Activated B cell treated with CpG ODN at 0.5 μM for 24 hours (primary cell): ENCODE results near the gene LPIN1. TPM values are rescaled to one million over a fixed set of nuclear protein-coding genes. Genes with fewer than 3 reads are reported as not detected.

Experiments
- ATAC-seq: fragments of 200-7000 bp; cut with Tn5 transposase; one replicate; pipeline ENCODE4 v1.10.0; 2021; ENCODE audit warnings: low read depth, mild to moderate bottlenecking, moderate library complexity
- CTCF ChIA-PET: fragments of 350-600 bp; sonication (Branson Sonifier 250); formaldehyde crosslinking; loops from one replicate; lab custom pipeline; 2021; ENCODE audit warnings: antibody characterized with exemption; lab: Charles Lee
- POLR2A ChIA-PET: fragments of 350-600 bp; sonication (Branson Sonifier 250); formaldehyde crosslinking; loops from one replicate; lab custom pipeline; 2021; ENCODE audit warnings: antibody characterized with exemption; lab: Charles Lee
- DNase-seq: peaks from one replicate; pipeline ENCODE4 v3.0.0; 2022
- H3K27ac Mint-ChIP-seq: one replicate; pipeline ENCODE4 v1.8.0; 2020; ENCODE audit warnings: mixed read lengths
- H3K27me3 Mint-ChIP-seq: one replicate; pipeline ENCODE4 v1.8.0; 2021; ENCODE audit warnings: mixed read lengths
- H3K36me3 Mint-ChIP-seq: one replicate; pipeline ENCODE4 v1.8.0; 2021; ENCODE audit warnings: low read depth, mixed read lengths
- H3K4me1 Mint-ChIP-seq: one replicate; pipeline ENCODE4 v1.8.0; 2021; ENCODE audit warnings: mixed read lengths
- H3K4me3 Mint-ChIP-seq: one replicate; pipeline ENCODE4 v1.8.0; 2020; ENCODE audit warnings: mild to moderate bottlenecking, mixed read lengths
- H3K9me3 Mint-ChIP-seq: one replicate; pipeline ENCODE4 v1.8.0; 2020; ENCODE audit warnings: mixed read lengths
- intact Hi-C: fragments of 100-400 bp; cut with micrococcal nuclease; formaldehyde crosslinking; loops from one replicate; pipeline ENCODE4 v1.15.1; 2024
- total RNA-seq: library from RNA; stranded (reverse); gene quantifications from 2 replicates; pipeline ENCODE4 v1.2.3, GENCODE V29; 2022
- TF ChIP-seq, protein P1 (sequence below): fragments of 200-600 bp; IDR thresholded peaks from one replicate; pipeline ENCODE4 v1.8.0; 2022; ENCODE audit warnings: antibody characterized with exemption, mild to moderate bottlenecking

Gene LPIN1
- total RNA-seq, 1 donor from 2014 or later = 74.3 TPM

DNA sequence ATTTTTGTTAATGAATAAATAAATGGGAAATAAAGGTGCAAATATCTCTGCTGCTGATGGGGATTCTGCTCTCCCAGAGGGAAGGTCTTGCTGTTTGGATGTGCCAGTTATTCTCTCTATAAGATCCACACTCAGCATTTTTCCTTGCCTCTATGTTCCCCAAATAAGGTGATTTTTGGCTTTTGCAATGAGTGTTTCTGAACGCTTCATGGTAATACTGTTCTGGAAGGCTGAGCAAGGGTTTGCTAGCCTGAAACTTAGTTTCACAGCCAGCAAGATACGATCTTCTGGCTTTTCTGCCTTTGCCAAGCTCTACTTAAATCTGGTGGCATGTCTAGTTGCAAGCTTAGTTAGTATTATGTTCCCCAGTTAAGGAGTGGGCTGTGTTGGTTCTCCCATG, 114.6 kb downstream of the LPIN1 start:
- no peak for ATAC-seq
- Mint-ChIP-seq H3K9me3 (no peaks in the 10 kb centered on the region), H3K4me3 (no peak overlapping the region), H3K27me3 (no peaks in the 10 kb centered on the region), H3K27ac (peak overlapping the region; percentile 30), H3K4me1 (peaks cover 91% of the 10 kb centered on the region), H3K36me3 (no peaks in the 10 kb centered on the region)
- intact Hi-C loops = loop anchor here (5.0 to 10.0 kb wide), 2 partner anchors 144 to 311 kb away; no protein-coding TSS in a partner anchor
- DNase-seq = no peak
- TF ChIP-seq, protein P1, sequence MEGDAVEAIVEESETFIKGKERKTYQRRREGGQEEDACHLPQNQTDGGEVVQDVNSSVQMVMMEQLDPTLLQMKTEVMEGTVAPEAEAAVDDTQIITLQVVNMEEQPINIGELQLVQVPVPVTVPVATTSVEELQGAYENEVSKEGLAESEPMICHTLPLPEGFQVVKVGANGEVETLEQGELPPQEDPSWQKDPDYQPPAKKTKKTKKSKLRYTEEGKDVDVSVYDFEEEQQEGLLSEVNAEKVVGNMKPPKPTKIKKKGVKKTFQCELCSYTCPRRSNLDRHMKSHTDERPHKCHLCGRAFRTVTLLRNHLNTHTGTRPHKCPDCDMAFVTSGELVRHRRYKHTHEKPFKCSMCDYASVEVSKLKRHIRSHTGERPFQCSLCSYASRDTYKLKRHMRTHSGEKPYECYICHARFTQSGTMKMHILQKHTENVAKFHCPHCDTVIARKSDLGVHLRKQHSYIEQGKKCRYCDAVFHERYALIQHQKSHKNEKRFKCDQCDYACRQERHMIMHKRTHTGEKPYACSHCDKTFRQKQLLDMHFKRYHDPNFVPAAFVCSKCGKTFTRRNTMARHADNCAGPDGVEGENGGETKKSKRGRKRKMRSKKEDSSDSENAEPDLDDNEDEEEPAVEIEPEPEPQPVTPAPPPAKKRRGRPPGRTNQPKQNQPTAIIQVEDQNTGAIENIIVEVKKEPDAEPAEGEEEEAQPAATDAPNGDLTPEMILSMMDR = no peak
- ChIA-PET CTCF (interaction anchor here (1.5 kb wide), 1 partner anchor 1070 kb away, joined by 3 read pairs; no protein-coding TSS in a partner anchor), POLR2A (interaction anchor here (1.7 to 1.9 kb wide), 2 partner anchors 29 to 31 kb away, joined by 4 read pairs; no protein-coding TSS in a partner anchor)

DNA sequence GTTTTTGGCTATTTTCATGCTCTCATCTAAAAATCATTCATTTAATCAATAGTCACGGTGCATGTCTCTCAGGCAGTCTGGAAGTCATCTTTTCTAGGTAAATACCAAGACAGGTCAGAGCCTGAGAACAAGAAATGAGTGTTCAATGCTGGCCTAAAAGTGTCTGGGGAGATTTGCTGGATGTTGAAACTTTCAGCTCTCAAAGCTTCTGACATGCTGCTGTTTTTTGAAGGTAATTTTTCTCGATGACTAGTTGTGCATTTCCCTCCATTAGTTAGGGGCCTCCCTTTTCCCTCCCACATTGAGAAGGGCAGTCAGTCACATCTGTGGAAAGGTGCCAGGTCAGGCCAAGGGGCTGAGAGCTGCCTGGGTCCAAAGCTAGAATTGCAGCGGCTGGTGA, 115.6 kb downstream of the LPIN1 start:
- intact Hi-C loops = loop anchor here (2.0 to 10.0 kb wide), 3 partner anchors 143 to 310 kb away; no protein-coding TSS in a partner anchor
- CTCF ChIA-PET = interaction anchor here (0.7 to 4.0 kb wide), 6 partner anchors 10 to 867 kb away, joined by 3 to 24 read pairs (median 3); partner anchors contain the start of gene TRIB2
- no peaks in the 10 kb centered on the region for H3K9me3 Mint-ChIP-seq
- TF ChIP-seq, protein P1 = no peak
- peaks cover 91% of the 10 kb centered on the region for H3K4me1 Mint-ChIP-seq
- no peaks in the 10 kb centered on the region for H3K36me3 Mint-ChIP-seq
- no peak for ATAC-seq
- no peak overlapping the region for H3K27ac Mint-ChIP-seq
- no peak overlapping the region for H3K4me3 Mint-ChIP-seq
- DNase-seq = no peak
- H3K27me3 Mint-ChIP-seq = no peaks in the 10 kb centered on the region
- POLR2A ChIA-PET = interaction anchor here (1.7 to 1.9 kb wide), 2 partner anchors 30 to 32 kb away, joined by 4 read pairs; no protein-coding TSS in a partner anchor

DNA sequence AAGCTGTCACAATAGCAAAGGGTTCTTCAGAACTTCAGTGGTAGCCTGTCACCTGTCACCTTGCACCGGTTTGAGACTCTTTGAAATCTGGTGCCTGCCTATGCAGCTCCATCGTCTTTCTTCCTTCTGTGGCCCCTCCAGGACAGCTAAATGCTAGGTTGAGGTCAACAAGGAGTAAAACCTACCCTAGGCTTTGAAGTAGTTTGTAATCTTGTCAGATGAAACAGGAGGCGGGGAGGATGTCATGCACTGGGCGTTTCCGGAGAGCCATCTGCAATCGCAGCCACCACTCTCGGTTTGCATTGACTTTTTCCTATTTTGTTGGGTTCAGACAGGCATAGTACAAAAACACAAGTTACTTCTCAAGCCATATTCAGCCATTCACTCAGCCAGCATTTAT, 116.7 kb downstream of the LPIN1 start:
- POLR2A ChIA-PET = interaction anchor here (0.7 to 1.9 kb wide), 2 partner anchors 31 to 316 kb away, joined by 4 read pairs; no protein-coding TSS in a partner anchor
- no peak for DNase-seq
- CTCF ChIA-PET = interaction anchor here (1.0 to 4.0 kb wide), 8 partner anchors 11 to 865 kb away, joined by 3 to 24 read pairs (median 4); partner anchors contain the start of gene TRIB2
- ATAC-seq = peak; percentile 29
- H3K36me3 Mint-ChIP-seq = no peaks in the 10 kb centered on the region
- peaks cover 90% of the 10 kb centered on the region for H3K4me1 Mint-ChIP-seq
- no peaks in the 10 kb centered on the region for H3K9me3 Mint-ChIP-seq
- TF ChIP-seq, protein P1 = no peak
- intact Hi-C loops = loop anchor here (1.0 to 10.0 kb wide), 10 partner anchors 34 to 1144 kb away; partner anchors contain the start of gene TRIB2
- H3K27me3 Mint-ChIP-seq = no peaks in the 10 kb centered on the region
- peak overlapping the region; percentile 47 for H3K4me3 Mint-ChIP-seq
- peak overlapping the region; percentile 41 for H3K27ac Mint-ChIP-seq

DNA sequence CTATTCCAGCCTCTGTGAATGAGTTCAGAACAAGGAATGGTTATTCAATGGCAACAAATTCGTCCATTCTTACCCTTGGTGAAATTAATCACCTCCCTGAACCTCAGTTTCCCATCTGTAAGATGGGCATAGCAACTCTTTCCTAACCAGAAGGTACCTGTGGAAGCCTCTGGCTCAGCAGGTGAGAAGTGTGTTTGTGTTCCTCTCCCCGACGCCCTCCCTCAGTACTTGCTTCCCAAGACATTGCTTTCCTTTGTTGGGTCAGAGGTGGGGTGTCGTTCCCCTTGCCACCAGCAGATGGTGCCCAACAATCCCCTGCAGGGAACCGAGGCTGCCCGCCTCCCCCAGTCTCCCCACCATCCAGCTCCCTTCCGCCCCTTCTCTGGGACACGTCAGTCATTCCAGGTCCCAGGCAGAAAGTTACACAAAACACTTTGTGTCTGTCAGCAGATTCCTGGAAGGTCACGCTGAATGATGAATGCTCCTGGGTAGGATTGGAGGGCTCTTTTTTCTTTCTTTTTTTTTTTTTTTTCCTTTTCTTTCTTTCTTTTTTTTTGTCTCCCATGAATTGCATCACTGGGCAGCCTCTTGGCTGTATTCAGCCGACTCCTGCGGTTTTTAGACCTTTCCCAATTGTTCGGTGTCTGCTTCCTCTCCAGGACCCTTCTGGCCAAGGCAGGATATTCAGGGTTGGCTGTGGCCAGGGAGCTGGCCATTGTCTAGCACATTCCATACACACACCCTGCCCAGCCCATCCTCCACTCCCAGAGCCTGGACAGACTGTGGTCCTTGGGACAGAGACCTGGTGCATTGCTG, 117.3 kb downstream of the LPIN1 start:
- H3K4me1 Mint-ChIP-seq = peaks cover 92% of the 10 kb centered on the region
- H3K27ac Mint-ChIP-seq = peak overlapping the region; percentile 41
- H3K4me3 Mint-ChIP-seq = peak overlapping the region; percentile 47
- no peaks in the 10 kb centered on the region for H3K27me3 Mint-ChIP-seq
- H3K9me3 Mint-ChIP-seq = no peaks in the 10 kb centered on the region
- ATAC-seq (peak; percentile 65), DNase-seq (peak; percentile 41)
- TF ChIP-seq, protein P1 = peak; percentile 85
- intact Hi-C loops = loop anchor here (1.0 to 10.0 kb wide), 10 partner anchors 34 to 1144 kb away; partner anchors contain the start of gene TRIB2
- ChIA-PET POLR2A (interaction anchor here (0.7 kb wide), 2 partner anchors 198 to 315 kb away, joined by 4 to 6 read pairs; no protein-coding TSS in a partner anchor), CTCF (interaction anchor here (1.0 to 4.0 kb wide), 10 partner anchors 10 to 1143 kb away, joined by 3 to 24 read pairs (median 4); partner anchors contain the start of gene TRIB2)
- no peaks in the 10 kb centered on the region for H3K36me3 Mint-ChIP-seq
